Astrocyte (in vitro differentiated cells and primary cell): ENCODE data around the gene API5. TPM values are rescaled to one million over a fixed set of nuclear protein-coding genes. Genes with fewer than 3 reads are reported as not detected.
A peak's percentile ranks its signal among the peaks of the same experiment; 100 is the strongest.

Experiments
- DNase-seq: peaks from one replicate; pipeline ENCODE4 v3.0.0-alpha.2; 2010; ENCODE audit warnings: low read depth
- FAIRE-seq: peaks from 2 replicates; lab custom pipeline; 2011; peaks lifted over from hg19 to GRCh38; lab: Jason Lieb, UNC
- H2AFZ ChIP-seq: 2 replicates; pipeline ENCODE4 v1.6.0; 2012; ENCODE audit warnings: low read depth, low read length, inconsistent platforms
- H3K27ac ChIP-seq: 2 replicates; pipeline ENCODE4 v1.5.1; 2011; ENCODE audit warnings: low read depth, low read length, inconsistent platforms
- H3K27me3 ChIP-seq: 2 replicates; pipeline ENCODE4 v1.6.0; 2011; ENCODE audit warnings: low read length, inconsistent platforms; ENCODE audit not compliant: insufficient read depth
- H3K36me3 ChIP-seq: 2 replicates; pipeline ENCODE4 v1.5.1; 2011; ENCODE audit warnings: low read length, inconsistent platforms; ENCODE audit not compliant: insufficient read depth
- H3K4me1 ChIP-seq: 2 replicates; pipeline ENCODE4 v1.5.1; 2011; ENCODE audit warnings: low read length, inconsistent platforms; ENCODE audit not compliant: insufficient read depth
- H3K4me2 ChIP-seq: 2 replicates; pipeline ENCODE4 v1.6.0; 2012; ENCODE audit warnings: low read length, inconsistent platforms
- H3K4me3 ChIP-seq: 2 replicates; pipeline ENCODE4 v1.5.1; 2011; ENCODE audit warnings: low read depth, mild to moderate bottlenecking, low read length, inconsistent platforms; ENCODE audit not compliant: insufficient read depth
- H3K79me2 ChIP-seq: 2 replicates; pipeline ENCODE4 v1.6.0; 2012; ENCODE audit warnings: mild to moderate bottlenecking, low read length, inconsistent platforms; ENCODE audit not compliant: insufficient read depth
- H3K9ac ChIP-seq: 2 replicates; pipeline ENCODE4 v1.6.0; 2012; ENCODE audit warnings: mild to moderate bottlenecking, low read length, inconsistent platforms
- H3K9me3 ChIP-seq: 2 replicates; pipeline ENCODE4 v1.5.1; 2012; ENCODE audit warnings: low read depth, mild to moderate bottlenecking, low read length, inconsistent platforms; ENCODE audit not compliant: insufficient read depth
- H4K20me1 ChIP-seq: 2 replicates; pipeline ENCODE4 v1.6.0; 2012; ENCODE audit warnings: low read length, inconsistent platforms; ENCODE audit not compliant: insufficient read depth
- H3K27ac Mint-ChIP-seq: one replicate; pipeline ENCODE4 v1.8.0; 2021; ENCODE audit warnings: mild to moderate bottlenecking, mixed read lengths; ENCODE audit not compliant: unreplicated experiment
- H3K27me3 Mint-ChIP-seq: one replicate; pipeline ENCODE4 v1.8.0; 2021; ENCODE audit warnings: low read depth, mixed read lengths; ENCODE audit not compliant: unreplicated experiment
- H3K36me3 Mint-ChIP-seq: one replicate; pipeline ENCODE4 v1.8.0; 2021; ENCODE audit warnings: low read depth, mixed read lengths; ENCODE audit not compliant: unreplicated experiment
- H3K4me1 Mint-ChIP-seq: one replicate; pipeline ENCODE4 v1.8.0; 2021; ENCODE audit warnings: low read depth, mixed read lengths; ENCODE audit not compliant: unreplicated experiment
- H3K4me3 Mint-ChIP-seq: one replicate; pipeline ENCODE4 v1.8.0; 2021; ENCODE audit warnings: mild to moderate bottlenecking, moderate library complexity, mixed read lengths; ENCODE audit not compliant: unreplicated experiment
- H3K9me3 Mint-ChIP-seq: one replicate; pipeline ENCODE4 v1.8.0; 2021; ENCODE audit warnings: mild to moderate bottlenecking, mixed read lengths; ENCODE audit not compliant: unreplicated experiment
- CTCF ChIP-seq: IDR thresholded peaks from 2 replicates; pipeline ENCODE4 v1.5.1; 2011; ENCODE audit warnings: low read depth, mild to moderate bottlenecking, inconsistent platforms, low read length, moderate library complexity; ENCODE audit not compliant: insufficient read depth
- EZH2 ChIP-seq: IDR thresholded peaks from 2 replicates; pipeline ENCODE4 v1.6.1; 2012; ENCODE audit warnings: mild to moderate bottlenecking, low read length, inconsistent platforms; ENCODE audit not compliant: insufficient read depth
- total RNA-seq: library from RNA; stranded (reverse); gene quantifications from 2 replicates; pipeline ENCODE4 v1.2.1, GENCODE V29; 2021

API5 gene
- total RNA-seq, 1 donor from 2014 or later = 118 TPM

- TF ChIP-seq EZH2 (no peak), CTCF (no peak)
- no peak for FAIRE-seq
Observed at GRCh38 chr11:43360361-43361032, 48.7 kb downstream of the API5 start.

GRCh38 chr11:43366677-43367076, 54.9 kb downstream of the API5 start:
- Histone ChIP-seq H3K27ac (no peak overlapping the region), H3K4me2 (no peak overlapping the region), H3K27me3 (no peaks in the 10 kb centered on the region), H4K20me1 (peaks cover 77% of the 10 kb centered on the region), H3K36me3 (no peaks in the 10 kb centered on the region), H3K9me3 (no peaks in the 10 kb centered on the region), H3K79me2 (peaks cover 95% of the 10 kb centered on the region), H3K4me1 (no peaks in the 10 kb centered on the region), H3K9ac (no peak overlapping the region), H2AFZ (no peak overlapping the region), H3K4me3 (no peak overlapping the region)
- peak overlapping the region; percentile 16 for H3K27ac Mint-ChIP-seq
- no peak overlapping the region for H3K4me3 Mint-ChIP-seq
- H3K27me3 Mint-ChIP-seq = no peaks in the 10 kb centered on the region
- H3K9me3 Mint-ChIP-seq = no peaks in the 10 kb centered on the region
- peak; percentile 26 for FAIRE-seq
- no peak for TF ChIP-seq CTCF
- TF ChIP-seq EZH2 = no peak
- peaks cover 3% of the 10 kb centered on the region for H3K36me3 Mint-ChIP-seq
- peak; percentile 29 for DNase-seq
- peaks cover 22% of the 10 kb centered on the region for H3K4me1 Mint-ChIP-seq

More at GRCh38 chr11:43360361-43361032, 48.7 kb downstream of the API5 start:
- Histone ChIP-seq H3K9me3 (no peaks in the 10 kb centered on the region), H3K4me3 (peak overlapping the region; percentile 84), H3K36me3 (no peaks in the 10 kb centered on the region), H3K27me3 (no peaks in the 10 kb centered on the region), H3K9ac (peak overlapping the region; percentile 95), H3K79me2 (peaks cover 65% of the 10 kb centered on the region), H3K4me1 (peaks cover 14% of the 10 kb centered on the region), H2AFZ (no peak overlapping the region), H3K4me2 (peak overlapping the region; percentile 92), H3K27ac (no peak overlapping the region), H4K20me1 (peaks cover 48% of the 10 kb centered on the region)
- H3K4me1 Mint-ChIP-seq = peaks cover 13% of the 10 kb centered on the region
- peak overlapping the region; percentile 14 for H3K27ac Mint-ChIP-seq
- peak overlapping the region; percentile 98 for H3K4me3 Mint-ChIP-seq
- no peaks in the 10 kb centered on the region for H3K9me3 Mint-ChIP-seq
- DNase-seq = peak; percentile 5
- H3K36me3 Mint-ChIP-seq = no peaks in the 10 kb centered on the region
- H3K27me3 Mint-ChIP-seq = no peaks in the 10 kb centered on the region
